ENCODE measurements around the gene FAM171A1.

FAM171A1 gene

DNA sequence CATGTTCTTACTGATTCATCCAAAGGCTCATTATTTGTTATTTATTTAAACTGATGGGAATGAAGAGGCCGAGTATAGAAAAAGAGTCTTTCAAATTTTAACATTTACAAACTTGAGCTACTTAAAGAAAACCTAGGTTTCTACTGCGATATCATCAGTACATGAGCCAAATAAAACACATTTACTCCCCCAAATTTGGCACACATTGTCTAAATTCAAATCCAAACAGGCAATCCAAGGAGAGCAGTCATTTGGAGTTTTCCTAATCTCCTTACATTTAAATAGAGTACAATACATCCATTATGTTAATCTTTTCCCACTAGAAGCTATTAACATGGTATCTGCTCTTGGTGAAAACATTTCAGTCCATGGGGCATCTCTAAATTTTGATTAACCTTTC, 204.8 kb downstream of the FAM171A1 start:
- DNase-seq = no peak

DNA sequence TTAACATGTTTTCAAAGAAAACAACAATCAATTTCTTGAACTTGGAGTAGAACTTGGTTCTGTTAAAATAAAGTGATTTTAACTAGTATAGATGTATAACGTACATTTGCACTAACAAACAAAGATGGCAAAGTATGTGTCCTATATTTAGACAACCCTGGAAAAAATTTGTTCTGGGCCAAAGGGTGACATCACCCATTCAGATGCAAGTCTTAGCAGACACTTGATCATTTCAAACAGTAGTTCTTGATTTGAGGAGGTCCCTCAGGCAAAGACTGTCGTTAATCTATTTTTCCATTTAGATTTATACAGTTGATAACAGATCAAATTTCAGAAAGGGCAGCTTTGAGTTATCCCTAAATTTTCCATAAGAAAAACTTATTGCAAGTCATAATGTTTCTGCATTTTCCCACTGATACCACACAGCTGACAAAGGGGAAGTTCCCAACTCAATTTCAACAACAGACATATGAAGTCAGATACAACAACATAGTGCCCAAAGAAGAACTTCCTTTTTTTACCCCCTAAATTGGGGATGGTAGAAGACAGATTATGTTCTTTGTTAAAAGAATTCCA, 207.7 kb downstream of the FAM171A1 start:
- DNase-seq = peak; percentile 70 to 78

Measured in inflammatory macrophage (primary cell).